Fibroblast of lung (primary cell): ENCODE data around the gene SFR1. TPM values are rescaled to one million over a fixed set of nuclear protein-coding genes. Genes with fewer than 3 reads are reported as not detected.

Experiments
- DNase-seq, 2 donors: peaks; one replicate each; pipeline versions ENCODE4 v3.0.0 to v3.0.0-alpha.2; 2010; ENCODE audit warnings: low read depth in 2 of 2
- H2AFZ ChIP-seq: 2 replicates; pipeline ENCODE4 v1.5.1; 2012; ENCODE audit warnings: low read length, control low read depth, inconsistent platforms
- H3K27ac ChIP-seq: 2 replicates; pipeline ENCODE4 v1.5.1; 2011; ENCODE audit warnings: low read length, control low read depth; ENCODE audit not compliant: insufficient read depth
- H3K27me3 ChIP-seq: 2 replicates; pipeline ENCODE4 v1.5.1; 2011; ENCODE audit warnings: mild to moderate bottlenecking, low read length; ENCODE audit not compliant: control insufficient read depth, insufficient read depth
- H3K36me3 ChIP-seq: 2 replicates; pipeline ENCODE4 v1.5.1; 2011; ENCODE audit warnings: low read length; ENCODE audit not compliant: control insufficient read depth, insufficient read depth
- H3K4me1 ChIP-seq: 2 replicates; pipeline ENCODE4 v1.5.1; 2011; ENCODE audit warnings: low read length; ENCODE audit not compliant: control insufficient read depth, insufficient read depth; ENCODE audit errors: extremely low read depth
- H3K4me2 ChIP-seq: 2 replicates; pipeline ENCODE4 v1.5.1; 2011; ENCODE audit warnings: low read length, control low read depth; ENCODE audit not compliant: insufficient read depth; ENCODE audit errors: extremely low read depth
- H3K4me3 ChIP-seq, 4 experiments: fragments of 200-600 bp in 1 of 4; sonication (generic) in 1 of 4; replicated peaks in 1 of 4; 2 replicates each; pipeline ENCODE4 v1.5.1; 2011 to 2016; ENCODE audit warnings: low read length in 4 of 4, low read depth in 3 of 4, mild to moderate bottlenecking in 3 of 4, control low read depth in 2 of 4, inconsistent platforms in 1 of 4, mixed read lengths in 1 of 4; ENCODE audit not compliant: insufficient read depth in 1 of 4; ENCODE audit errors: control extremely low read depth in 1 of 4
- H3K79me2 ChIP-seq: 2 replicates; pipeline ENCODE4 v1.5.1; 2012; ENCODE audit warnings: mild to moderate bottlenecking, low read length, inconsistent platforms; ENCODE audit not compliant: control insufficient read depth, insufficient read depth
- H3K9ac ChIP-seq: 2 replicates; pipeline ENCODE4 v1.5.1; 2011; ENCODE audit warnings: mild to moderate bottlenecking, low read length, control low read depth; ENCODE audit not compliant: insufficient read depth
- H3K9me3 ChIP-seq: 2 replicates; pipeline ENCODE4 v1.5.1; 2012; ENCODE audit warnings: low read depth, low read length; ENCODE audit not compliant: control insufficient read depth, insufficient read depth
- H4K20me1 ChIP-seq: 2 replicates; pipeline ENCODE4 v1.5.1; 2011; ENCODE audit warnings: low read length; ENCODE audit not compliant: control insufficient read depth, insufficient read depth; ENCODE audit errors: extremely low read depth
- EZH2 ChIP-seq: IDR thresholded peaks from 2 replicates; pipeline ENCODE4 v1.5.1; 2012; ENCODE audit warnings: low read length, control low read depth, mild to moderate bottlenecking; ENCODE audit errors: missing control alignments
- polyA minus RNA-seq: library from RNA; depleted of rRNA, polyadenylated mRNA; stranded (reverse); fragments of >200 nt; gene quantifications from 2 replicates; pipeline ENCODE4 v1.2.3, GENCODE V29; 2011; ENCODE audit warnings: low replicate concordance
- polyA plus RNA-seq, 2 donors: library from polyadenylated mRNA; depleted of rRNA in 1 of 2; stranded (reverse) in 1 of 2; unstranded in 1 of 2; fragments of >200 nt; gene quantifications; 2 replicates each; pipeline ENCODE4 v1.2.1, GENCODE V29; 2011 to 2012; ENCODE audit warnings: missing spikeins in 1 of 2
- total RNA-seq: library from RNA; depleted of rRNA; stranded (reverse); fragments of >200 nt; gene quantifications from 2 replicates; pipeline ENCODE4 v1.2.1, GENCODE V29; 2014
- TF ChIP-seq, protein P1 (sequence below), 2 donors: IDR thresholded peaks in 1 of 2; conservative IDR thresholded peaks in 1 of 2; 1 replicate in 1 of 2; 2 replicates in 1 of 2; pipeline ENCODE4 v1.5.1; 2011 to 2012; ENCODE audit warnings: low read length in 2 of 2, control low read depth in 1 of 2, inconsistent platforms in 1 of 2, low read depth in 1 of 2, mild to moderate bottlenecking in 1 of 2

SFR1 gene, protein sequence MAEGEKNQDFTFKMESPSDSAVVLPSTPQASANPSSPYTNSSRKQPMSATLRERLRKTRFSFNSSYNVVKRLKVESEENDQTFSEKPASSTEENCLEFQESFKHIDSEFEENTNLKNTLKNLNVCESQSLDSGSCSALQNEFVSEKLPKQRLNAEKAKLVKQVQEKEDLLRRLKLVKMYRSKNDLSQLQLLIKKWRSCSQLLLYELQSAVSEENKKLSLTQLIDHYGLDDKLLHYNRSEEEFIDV
- total RNA-seq (5.4 and 6.2 TPM in 2 replicates), polyA plus RNA-seq (5.2 and 6.9 TPM in 2 replicates), polyA minus RNA-seq (0.55 and 1.2 TPM in 2 replicates)
- polyA plus RNA-seq (2012), result 3.8 and 4.4 TPM in 2 replicates

DNA sequence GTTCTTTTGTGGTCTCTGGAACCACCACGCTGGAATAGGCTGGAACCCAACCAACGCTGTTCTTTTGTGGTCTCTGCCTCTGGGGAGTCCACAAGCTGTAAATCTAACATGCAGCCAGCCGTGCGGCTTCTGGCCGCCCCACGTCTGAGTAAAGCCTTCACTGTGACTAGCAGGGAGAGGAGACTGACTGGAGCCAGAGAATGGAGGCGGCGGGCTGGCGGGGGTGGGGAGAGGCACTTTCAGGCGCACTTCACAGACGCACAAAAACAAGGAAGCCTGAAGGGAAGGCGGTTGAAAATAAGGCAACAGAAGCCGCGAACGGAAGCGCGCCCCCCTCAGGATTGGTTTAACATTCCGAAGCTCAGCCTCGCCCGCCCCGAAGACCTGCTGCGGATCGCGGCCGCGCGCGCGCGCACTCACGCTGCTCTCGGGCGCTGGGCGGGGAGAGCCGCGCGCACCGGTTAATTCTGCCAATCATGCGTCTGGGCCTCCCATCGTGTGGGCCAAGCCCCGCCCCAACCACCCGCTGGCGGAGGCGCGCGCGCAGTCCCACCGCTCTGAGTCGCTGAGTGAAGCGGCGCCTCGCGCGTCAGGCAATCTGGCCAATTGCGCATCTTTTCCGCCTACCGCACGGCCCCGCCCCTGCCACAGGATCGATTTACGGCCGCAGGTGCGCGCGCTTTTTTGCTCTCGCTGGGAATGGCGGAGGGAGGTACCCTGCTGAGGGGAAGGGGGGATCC lies at the start of gene SFR1:
TSS of gene SFR1 (plus strand) at position 687 of the 740 bp plus-strand sequence. CDS start at position 700, 13 bp downstream.
- Histone ChIP-seq H3K4me1 (peaks cover 5% of the 10 kb centered on the region), H3K4me2 (peak within 1 kb of the TSS; percentile 82), H2AFZ (peak within 1 kb of the TSS; percentile 77), H3K36me3 (no peaks in the 10 kb centered on the region), H3K9me3 (no peaks in the 10 kb centered on the region), H3K9ac (peak within 1 kb of the TSS; percentile 85), H3K79me2 (no peaks in the 10 kb centered on the region), H3K27ac (peak within 1 kb of the TSS; percentile 97), H3K27me3 (no peaks in the 10 kb centered on the region), H4K20me1 (no peaks in the 10 kb centered on the region), H3K4me3 (peak within 1 kb of the TSS; percentile 71 to 88 (median 82))
- TF ChIP-seq, protein P1, sequence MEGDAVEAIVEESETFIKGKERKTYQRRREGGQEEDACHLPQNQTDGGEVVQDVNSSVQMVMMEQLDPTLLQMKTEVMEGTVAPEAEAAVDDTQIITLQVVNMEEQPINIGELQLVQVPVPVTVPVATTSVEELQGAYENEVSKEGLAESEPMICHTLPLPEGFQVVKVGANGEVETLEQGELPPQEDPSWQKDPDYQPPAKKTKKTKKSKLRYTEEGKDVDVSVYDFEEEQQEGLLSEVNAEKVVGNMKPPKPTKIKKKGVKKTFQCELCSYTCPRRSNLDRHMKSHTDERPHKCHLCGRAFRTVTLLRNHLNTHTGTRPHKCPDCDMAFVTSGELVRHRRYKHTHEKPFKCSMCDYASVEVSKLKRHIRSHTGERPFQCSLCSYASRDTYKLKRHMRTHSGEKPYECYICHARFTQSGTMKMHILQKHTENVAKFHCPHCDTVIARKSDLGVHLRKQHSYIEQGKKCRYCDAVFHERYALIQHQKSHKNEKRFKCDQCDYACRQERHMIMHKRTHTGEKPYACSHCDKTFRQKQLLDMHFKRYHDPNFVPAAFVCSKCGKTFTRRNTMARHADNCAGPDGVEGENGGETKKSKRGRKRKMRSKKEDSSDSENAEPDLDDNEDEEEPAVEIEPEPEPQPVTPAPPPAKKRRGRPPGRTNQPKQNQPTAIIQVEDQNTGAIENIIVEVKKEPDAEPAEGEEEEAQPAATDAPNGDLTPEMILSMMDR (conservative IDR thresholded peaks at IDR 0.05 in 1 of 2, IDR thresholded peaks at IDR 0.05 in 1 of 2; ENCODE audit: low read depth in 1 of 2, low read length in 2 of 2), result peak; percentile 32 to 44
- TF ChIP-seq EZH2, result no peak
- peak; percentile 98 to 99 for DNase-seq

DNA sequence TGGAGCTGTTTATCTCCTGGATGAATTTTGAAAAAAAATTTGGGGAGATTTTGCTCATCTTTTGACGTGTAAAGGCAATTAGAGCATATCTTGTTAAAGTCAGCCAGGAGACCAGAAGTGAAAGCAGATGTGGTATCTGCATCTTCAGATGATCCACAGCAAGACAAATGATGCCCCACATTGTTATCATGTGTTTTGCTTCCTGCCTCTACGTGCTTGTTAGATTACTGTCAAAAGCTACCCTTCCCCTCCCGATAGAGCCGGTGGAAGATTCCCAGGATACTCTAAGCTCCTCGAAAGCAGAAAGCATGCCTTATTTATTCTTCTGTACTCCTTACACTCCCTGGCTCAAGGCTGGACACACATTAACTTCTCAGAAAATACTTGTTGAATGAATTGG lies 49.2 kb upstream of the SFR1 start:
- H3K79me2 ChIP-seq, result no peaks in the 10 kb centered on the region
- DNase-seq, result no peak
- no peak overlapping the region for H3K4me2 ChIP-seq
- no peaks in the 10 kb centered on the region for H3K36me3 ChIP-seq
- no peak overlapping the region for H2AFZ ChIP-seq
- H3K4me1 ChIP-seq, result no peaks in the 10 kb centered on the region
- no peaks in the 10 kb centered on the region for H3K9me3 ChIP-seq
- H3K9ac ChIP-seq, result no peak overlapping the region
- peaks cover 21% of the 10 kb centered on the region for H3K27me3 ChIP-seq
- no peak overlapping the region for H3K27ac ChIP-seq
- no peak overlapping the region for H3K4me3 ChIP-seq
- no peaks in the 10 kb centered on the region for H4K20me1 ChIP-seq
- TF ChIP-seq, protein P1 (conservative IDR thresholded peaks at IDR 0.05 in 1 of 2, IDR thresholded peaks at IDR 0.05 in 1 of 2; ENCODE audit: low read depth in 1 of 2, low read length in 2 of 2), result no peak
- TF ChIP-seq EZH2, result no peak

- Histone ChIP-seq H3K36me3 (no peaks in the 10 kb centered on the region), H3K27ac (no peak overlapping the region), H3K9ac (no peak overlapping the region), H3K27me3 (peaks cover 20% of the 10 kb centered on the region), H3K9me3 (no peaks in the 10 kb centered on the region), H3K4me1 (no peaks in the 10 kb centered on the region), H4K20me1 (no peaks in the 10 kb centered on the region), H3K4me3 (no peak overlapping the region), H2AFZ (no peak overlapping the region), H3K79me2 (no peaks in the 10 kb centered on the region), H3K4me2 (no peak overlapping the region)
- DNase-seq, result no peak
- TF ChIP-seq EZH2, result no peak
- TF ChIP-seq, protein P1 (conservative IDR thresholded peaks at IDR 0.05 in 1 of 2, IDR thresholded peaks at IDR 0.05 in 1 of 2; ENCODE audit: low read depth in 1 of 2, low read length in 2 of 2), result no peak
Observed at GRCh38 chr10:104074505-104074904, 47.5 kb upstream of the SFR1 start.
